Measurements from ENCODE around the gene CREM. TPM values are rescaled to one million over a fixed set of nuclear protein-coding genes. Genes with fewer than 3 reads are reported as not detected.

Gene CREM
- total RNA-seq, 2 donors from 2014 or later: 10.9 to 24.8 TPM

GRCh38 chr10:35225204-35225603, 98.6 kb downstream of the CREM start:
- TF ChIP-seq CTCF (IDR thresholded peaks at IDR 0.05): no peak
- intact Hi-C loops (cut with DNase I): no loop called here
- no peaks in the 10 kb centered on the region for H3K36me3 ChIP-seq
- no peaks in the 10 kb centered on the region for H3K4me1 ChIP-seq
- H3K9me3 ChIP-seq: no peaks in the 10 kb centered on the region
- H3K9ac ChIP-seq (ENCODE audit: low read depth in 2 of 2, low read length in 2 of 2): no peak overlapping the region
- no peak overlapping the region for H3K27ac ChIP-seq
- no peak overlapping the region for H3K4me3 ChIP-seq
- no peaks in the 10 kb centered on the region for H3K27me3 ChIP-seq
- DNase-seq: no peak

- Histone ChIP-seq H3K9ac (ENCODE audit: low read depth in 2 of 2, low read length in 2 of 2) (no peak overlapping the region), H3K4me1 (no peaks in the 10 kb centered on the region), H3K27me3 (no peaks in the 10 kb centered on the region), H3K36me3 (no peaks in the 10 kb centered on the region), H3K4me3 (no peak overlapping the region), H3K9me3 (no peaks in the 10 kb centered on the region), H3K27ac (no peak overlapping the region)
- intact Hi-C loops (cut with DNase I): no loop called here
- no peak for DNase-seq
- TF ChIP-seq CTCF (IDR thresholded peaks at IDR 0.05): no peak
Observed at GRCh38 chr10:35226507-35226906, 99.9 kb downstream of the CREM start.

GRCh38 chr10:35228058-35228457, 101.4 kb downstream of the CREM start:
- H3K27me3 ChIP-seq: no peaks in the 10 kb centered on the region
- no peak overlapping the region for H3K9ac ChIP-seq (ENCODE audit: low read depth in 2 of 2, low read length in 2 of 2)
- TF ChIP-seq CTCF (IDR thresholded peaks at IDR 0.05): no peak
- no peaks in the 10 kb centered on the region for H3K36me3 ChIP-seq
- DNase-seq: no peak
- H3K4me3 ChIP-seq: no peak overlapping the region
- H3K9me3 ChIP-seq: no peaks in the 10 kb centered on the region
- H3K4me1 ChIP-seq: no peaks in the 10 kb centered on the region
- no peak overlapping the region for H3K27ac ChIP-seq
- intact Hi-C loops (cut with DNase I): no loop called here

- H3K9ac ChIP-seq (ENCODE audit: low read depth in 2 of 2, low read length in 2 of 2): no peak overlapping the region
- no peaks in the 10 kb centered on the region for H3K4me1 ChIP-seq
- H3K4me3 ChIP-seq: no peak overlapping the region
- TF ChIP-seq CTCF (IDR thresholded peaks at IDR 0.05): no peak
- no peaks in the 10 kb centered on the region for H3K27me3 ChIP-seq
- DNase-seq: no peak
- no peaks in the 10 kb centered on the region for H3K36me3 ChIP-seq
- no peak overlapping the region for H3K27ac ChIP-seq
- intact Hi-C loops (cut with DNase I): loop anchor here (10.0 kb wide), 1 partner anchor 333 kb away; no protein-coding TSS in a partner anchor
- no peaks in the 10 kb centered on the region for H3K9me3 ChIP-seq
Observed at GRCh38 chr10:35231646-35232045, 105.0 kb downstream of the CREM start.

GRCh38 chr10:35232527-35232926, 105.9 kb downstream of the CREM start:
- no peaks in the 10 kb centered on the region for H3K27me3 ChIP-seq
- DNase-seq: no peak
- no peaks in the 10 kb centered on the region for H3K9me3 ChIP-seq
- no peaks in the 10 kb centered on the region for H3K36me3 ChIP-seq
- H3K9ac ChIP-seq (ENCODE audit: low read depth in 2 of 2, low read length in 2 of 2): no peak overlapping the region
- H3K27ac ChIP-seq: no peak overlapping the region
- intact Hi-C loops (cut with DNase I): loop anchor here (10.0 kb wide), 1 partner anchor 332 kb away; no protein-coding TSS in a partner anchor
- TF ChIP-seq CTCF (IDR thresholded peaks at IDR 0.05): no peak
- H3K4me1 ChIP-seq: no peaks in the 10 kb centered on the region
- no peak overlapping the region for H3K4me3 ChIP-seq

All from colonic mucosa (tissue), 4 donors.